Measurements from ENCODE around the gene ATP1A2.

ATP1A2 gene

DNA sequence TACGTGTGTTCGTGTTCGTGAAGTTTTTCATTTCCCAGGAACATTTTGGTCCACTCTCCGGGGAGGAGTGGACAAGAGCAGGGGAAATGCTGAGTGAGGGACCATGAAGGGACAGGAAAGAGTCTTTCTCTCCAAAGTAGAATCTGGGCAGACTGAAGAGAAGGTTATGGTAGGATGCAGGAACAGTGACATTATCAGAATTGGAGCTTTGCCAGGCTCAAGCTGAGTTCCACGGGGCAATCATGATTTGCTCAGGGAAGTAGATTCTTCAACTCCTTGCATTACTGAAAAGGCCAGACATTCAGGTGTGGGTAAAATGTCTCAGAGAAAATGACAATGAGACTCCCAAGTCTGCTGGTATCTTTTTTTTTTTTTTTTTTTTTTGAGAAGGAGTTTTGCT lies 52.5 kb downstream of the ATP1A2 start:
- DNase-seq (ENCODE audit: low spot score): no peak
- CTCF ChIA-PET: no interaction called here
- TF ChIP-seq, protein P1, sequence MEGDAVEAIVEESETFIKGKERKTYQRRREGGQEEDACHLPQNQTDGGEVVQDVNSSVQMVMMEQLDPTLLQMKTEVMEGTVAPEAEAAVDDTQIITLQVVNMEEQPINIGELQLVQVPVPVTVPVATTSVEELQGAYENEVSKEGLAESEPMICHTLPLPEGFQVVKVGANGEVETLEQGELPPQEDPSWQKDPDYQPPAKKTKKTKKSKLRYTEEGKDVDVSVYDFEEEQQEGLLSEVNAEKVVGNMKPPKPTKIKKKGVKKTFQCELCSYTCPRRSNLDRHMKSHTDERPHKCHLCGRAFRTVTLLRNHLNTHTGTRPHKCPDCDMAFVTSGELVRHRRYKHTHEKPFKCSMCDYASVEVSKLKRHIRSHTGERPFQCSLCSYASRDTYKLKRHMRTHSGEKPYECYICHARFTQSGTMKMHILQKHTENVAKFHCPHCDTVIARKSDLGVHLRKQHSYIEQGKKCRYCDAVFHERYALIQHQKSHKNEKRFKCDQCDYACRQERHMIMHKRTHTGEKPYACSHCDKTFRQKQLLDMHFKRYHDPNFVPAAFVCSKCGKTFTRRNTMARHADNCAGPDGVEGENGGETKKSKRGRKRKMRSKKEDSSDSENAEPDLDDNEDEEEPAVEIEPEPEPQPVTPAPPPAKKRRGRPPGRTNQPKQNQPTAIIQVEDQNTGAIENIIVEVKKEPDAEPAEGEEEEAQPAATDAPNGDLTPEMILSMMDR (conservative IDR thresholded peaks at IDR 0.05; ENCODE audit: low read depth): no peak
- no peak overlapping the region for H3K27ac ChIP-seq
- POLR2A ChIA-PET (ENCODE audit: low non-redundant PET): no interaction called here

DNA sequence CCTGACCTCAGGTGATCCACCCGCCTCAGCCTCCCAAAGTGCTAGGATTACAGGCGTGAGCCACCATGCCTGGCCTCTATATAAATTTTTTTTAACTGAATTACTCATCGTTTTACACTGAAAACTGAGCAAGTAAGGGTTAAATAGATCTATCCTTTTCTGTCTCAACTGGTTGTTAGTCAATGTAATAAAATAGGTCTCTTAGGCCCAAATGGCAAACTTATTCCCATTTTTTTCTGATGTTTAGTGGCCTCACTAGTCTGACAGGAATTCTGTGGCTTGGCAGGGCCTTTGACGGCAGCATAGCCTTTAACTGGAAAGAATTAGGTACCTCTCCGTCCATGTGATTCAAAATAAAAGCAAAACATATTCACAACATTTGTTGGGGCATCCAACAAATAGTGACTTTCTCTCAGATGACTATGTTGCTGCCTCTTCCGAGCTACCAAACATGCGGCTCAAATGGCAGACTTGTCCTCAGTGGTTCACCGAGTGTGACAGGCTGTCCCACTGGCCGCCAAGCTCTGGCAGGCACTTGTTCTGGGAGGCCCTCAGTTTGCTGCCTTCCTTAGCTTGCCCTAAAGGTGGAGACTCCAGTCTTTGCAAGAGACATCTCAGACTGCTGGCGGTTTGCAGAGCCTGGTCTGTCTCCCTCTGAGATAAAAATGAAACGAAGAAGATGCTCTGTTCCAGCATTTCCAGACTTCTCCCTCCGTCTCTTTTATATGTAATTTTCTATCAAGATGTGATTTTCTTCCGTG lies 53.2 kb downstream of the ATP1A2 start:
- POLR2A ChIA-PET (ENCODE audit: low non-redundant PET): no interaction called here

DNA sequence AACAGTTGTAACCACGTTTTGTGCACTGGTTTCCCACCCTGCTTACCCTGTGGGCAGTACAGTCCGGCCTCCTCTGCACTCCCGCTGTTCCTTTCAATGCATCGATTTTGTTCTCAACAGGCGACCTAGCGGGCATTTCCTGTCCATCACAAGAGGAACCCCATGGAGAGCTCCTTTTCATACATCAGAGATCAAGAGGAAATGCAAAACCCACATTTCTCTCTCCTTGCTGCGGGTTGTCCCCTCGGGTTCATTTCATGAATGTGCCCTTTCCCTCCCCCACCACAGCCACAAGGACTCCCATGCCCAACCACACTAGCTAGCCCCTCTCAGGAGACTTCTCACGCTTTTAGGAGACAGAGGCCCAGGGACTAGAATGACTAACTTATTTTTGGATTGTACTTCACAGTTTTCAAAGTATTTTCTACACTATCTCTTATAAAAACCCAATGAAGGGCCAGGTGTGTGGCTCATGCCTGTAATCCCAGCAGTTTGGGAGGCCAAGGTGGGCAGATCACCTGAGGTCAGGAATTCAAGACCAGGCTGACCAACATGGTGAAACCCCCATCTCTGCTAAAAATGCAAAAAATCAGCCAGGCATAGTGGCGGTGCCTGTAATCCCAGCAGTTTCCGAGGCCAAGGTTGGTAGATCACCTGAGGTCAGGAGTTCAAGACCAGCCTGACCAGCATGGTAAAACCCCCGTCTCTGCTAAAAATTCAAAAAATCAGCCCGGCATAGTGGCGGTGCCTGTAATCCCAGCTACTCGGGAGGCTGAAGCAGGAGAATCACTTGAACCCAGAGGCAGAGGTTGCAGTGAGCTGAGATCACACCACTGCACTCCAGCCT lies 54.2 kb downstream of the ATP1A2 start:
- no peak overlapping the region for H3K27ac ChIP-seq
- CTCF ChIA-PET: interaction anchor here (0.6 kb wide), 1 partner anchor 23 kb away, joined by 5 read pairs; no protein-coding TSS in a partner anchor
- DNase-seq (ENCODE audit: low spot score): no peak
- POLR2A ChIA-PET (ENCODE audit: low non-redundant PET): no interaction called here
- TF ChIP-seq, protein P1 (conservative IDR thresholded peaks at IDR 0.05; ENCODE audit: low read depth): no peak

More for the DNA sequence above, 53.2 kb downstream of the ATP1A2 start:
- TF ChIP-seq, protein P1 (conservative IDR thresholded peaks at IDR 0.05; ENCODE audit: low read depth): no peak
- H3K27ac ChIP-seq: no peak overlapping the region
- CTCF ChIA-PET: no interaction called here
- no peak for DNase-seq (ENCODE audit: low spot score)

DNA sequence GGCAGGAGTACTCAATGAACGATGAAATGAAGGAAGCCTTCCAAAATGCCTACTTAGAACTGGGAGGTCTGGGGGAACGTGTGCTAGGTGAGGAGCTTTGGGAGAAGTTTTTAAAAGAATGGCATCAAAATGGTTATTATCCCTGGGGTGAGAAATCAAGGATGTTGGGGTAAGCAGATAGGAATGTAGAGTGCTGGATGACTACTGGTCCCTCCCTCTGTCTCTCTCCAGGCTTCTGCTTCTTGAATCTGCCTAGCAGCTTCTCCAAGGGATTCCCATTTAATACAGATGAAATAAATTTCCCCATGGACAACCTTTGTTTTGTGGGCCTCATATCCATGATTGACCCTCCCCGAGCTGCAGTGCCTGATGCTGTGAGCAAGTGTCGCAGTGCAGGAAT lies 55.8 kb downstream of the ATP1A2 start:
- ChIA-PET CTCF (interaction anchor here (0.6 kb wide), 1 partner anchor 14 kb away, joined by 3 read pairs; no protein-coding TSS in a partner anchor), POLR2A (ENCODE audit: low non-redundant PET) (no interaction called here)
- TF ChIP-seq, protein P1 (conservative IDR thresholded peaks at IDR 0.05; ENCODE audit: low read depth): no peak
- H3K27ac ChIP-seq: no peak overlapping the region
- peak; percentile 24 for DNase-seq (ENCODE audit: low spot score)

DNA sequence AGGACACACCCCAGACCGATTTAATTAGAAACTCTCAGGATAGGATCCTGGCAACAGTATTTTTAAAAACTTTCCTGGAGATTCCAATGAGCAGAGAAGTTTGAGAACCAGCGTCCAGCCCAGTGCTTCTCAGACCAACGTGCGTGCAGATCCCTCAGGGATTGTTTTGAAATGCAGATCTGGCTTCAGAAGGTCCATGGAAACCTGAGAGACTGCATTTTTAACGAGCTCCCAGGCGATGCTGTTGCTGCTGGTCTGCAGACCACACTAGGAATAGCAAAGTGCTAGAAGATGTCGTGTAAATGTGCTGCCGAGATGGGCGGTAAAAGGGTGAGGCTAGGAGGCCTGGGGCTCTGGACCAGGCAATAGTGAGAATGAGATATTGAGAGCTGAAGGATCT lies 56.4 kb downstream of the ATP1A2 start:
- ChIA-PET POLR2A (ENCODE audit: low non-redundant PET) (no interaction called here), CTCF (interaction anchor here (0.6 kb wide), 1 partner anchor 66 kb away, joined by 4 read pairs; no protein-coding TSS in a partner anchor)
- H3K27ac ChIP-seq: no peak overlapping the region
- DNase-seq (ENCODE audit: low spot score): no peak
- TF ChIP-seq, protein P1 (conservative IDR thresholded peaks at IDR 0.05; ENCODE audit: low read depth): no peak

DNA sequence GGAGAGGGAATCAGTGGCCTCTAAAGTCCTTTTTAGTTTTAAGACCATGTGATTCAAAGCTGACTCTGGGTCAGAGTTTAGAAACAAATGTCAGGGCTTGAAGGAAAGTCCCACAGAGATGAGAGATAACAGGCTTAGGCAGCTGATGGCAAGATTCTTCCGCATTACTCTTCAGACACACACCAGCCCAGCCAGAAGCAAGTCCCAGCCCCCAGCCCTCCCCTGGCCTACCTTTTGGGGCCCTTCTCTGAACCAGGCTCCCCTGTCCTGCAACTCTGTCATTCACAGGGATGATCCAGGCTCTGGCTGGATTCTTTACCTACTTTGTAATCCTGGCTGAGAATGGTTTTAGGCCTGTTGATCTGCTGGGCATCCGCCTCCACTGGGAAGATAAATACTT lies 61.7 kb downstream of the ATP1A2 start:
- H3K27ac ChIP-seq: no peak overlapping the region
- POLR2A ChIA-PET (ENCODE audit: low non-redundant PET): no interaction called here
- TF ChIP-seq, protein P1 (conservative IDR thresholded peaks at IDR 0.05; ENCODE audit: low read depth): no peak
- CTCF ChIA-PET: no interaction called here
- DNase-seq (ENCODE audit: low spot score): no peak

Data from RWPE1 (cell line).